Left renal pelvis (tissue), 4 donors: Measurements from ENCODE around the gene SPARC. TPM values are rescaled to one million over a fixed set of nuclear protein-coding genes. Genes with fewer than 3 reads are reported as not detected.
"Not testable (repeated sequence)": the region's sequence is repeated elsewhere in the genome, so short reads cannot be mapped to it uniquely, and the experiment has no call there.

Source experiments
- DNase-seq, 4 donors: peaks; one replicate each; pipeline ENCODE4 v3.0.0-alpha.2; 2013; ENCODE audit warnings: low read depth in 4 of 4, low spot score in 3 of 4
- polyA plus RNA-seq, 4 donors: library from polyadenylated mRNA; unstranded; fragments of 120-200 nt; gene quantifications; one replicate each; pipeline ENCODE4 v1.2.1, GENCODE V29; 2013; ENCODE audit not compliant: insufficient read length in 4 of 4

The SPARC gene
- polyA plus RNA-seq, 4 donors: 1,904 to 8,726 (median 2,831) TPM

DNA sequence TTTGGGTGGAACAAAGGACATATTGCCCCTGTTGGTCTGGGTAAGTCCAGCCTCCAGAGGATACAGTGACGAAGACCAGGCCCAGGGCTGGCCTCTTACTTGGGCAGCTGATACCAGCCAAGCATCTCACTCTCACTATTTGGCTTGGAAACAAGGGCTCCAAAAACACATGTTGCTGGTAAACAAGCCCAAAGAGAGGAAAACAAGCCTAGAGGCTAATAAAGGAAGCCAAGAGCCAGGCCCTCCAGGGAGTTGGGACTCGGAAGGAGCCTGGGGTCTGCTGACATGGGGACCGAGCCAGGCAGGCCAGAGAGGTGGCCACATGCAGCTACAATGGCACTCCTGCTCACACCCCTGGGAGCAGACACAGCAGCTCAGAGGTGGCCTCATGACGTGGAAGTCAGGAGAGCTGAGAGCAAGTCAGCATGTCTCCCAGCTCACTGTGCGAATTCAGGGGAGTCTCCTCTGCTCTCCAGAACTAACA, 5.7 kb downstream of the SPARC start:
- no peak for DNase-seq

DNA sequence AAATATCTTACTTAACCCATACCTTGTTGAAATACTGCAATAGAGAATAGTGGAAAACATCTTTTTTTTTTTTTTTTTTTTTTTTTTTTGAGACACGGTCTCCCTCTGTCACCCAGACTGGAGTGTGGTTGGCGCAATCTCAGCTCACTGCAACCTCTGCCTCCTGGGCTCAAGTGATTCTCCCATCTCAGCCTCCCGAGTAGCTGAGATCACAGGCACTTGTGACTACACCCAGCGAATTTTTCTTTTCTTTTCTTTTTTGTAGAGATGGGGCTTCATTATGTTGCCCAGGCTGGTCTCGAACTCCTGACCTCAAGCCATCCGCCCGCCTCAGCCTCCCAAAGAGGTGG, 6.6 kb downstream of the SPARC start:
- not testable (repeated sequence) for DNase-seq

DNA sequence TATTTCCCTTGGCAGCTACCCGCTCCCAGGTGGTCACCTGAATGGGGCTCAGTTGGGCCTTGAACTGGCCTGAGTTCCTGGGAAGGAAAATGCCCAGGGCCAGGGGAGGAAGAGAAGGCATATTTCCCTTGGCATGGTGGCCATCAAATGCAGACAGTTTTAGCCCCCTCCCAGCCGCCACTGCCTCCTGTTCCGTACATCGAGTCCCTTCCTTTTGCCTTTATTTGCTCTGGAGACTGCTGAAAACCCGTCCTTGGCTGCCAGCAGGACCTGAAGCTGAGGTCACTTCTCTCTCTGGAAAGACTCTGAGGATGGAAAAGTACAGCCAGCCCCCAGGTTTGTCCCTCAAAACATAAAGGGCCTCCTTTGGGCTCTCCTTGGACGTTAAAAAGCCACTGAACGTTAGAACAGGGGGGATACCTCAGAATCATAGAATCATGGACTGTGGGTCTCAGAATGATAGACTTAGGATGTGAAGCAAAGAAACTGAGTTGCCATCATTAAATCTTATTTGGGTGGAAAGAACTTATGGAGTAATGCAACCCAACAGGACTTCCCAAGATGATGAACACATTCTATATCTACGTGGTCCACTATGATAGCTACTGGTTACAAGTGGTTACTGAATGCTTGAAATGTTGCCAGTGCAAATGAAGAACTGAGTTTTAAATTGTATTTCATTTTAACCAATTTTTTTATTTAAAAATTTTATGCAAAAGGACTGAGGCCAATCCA, 7.1 kb downstream of the SPARC start:
- no peak for DNase-seq

DNA sequence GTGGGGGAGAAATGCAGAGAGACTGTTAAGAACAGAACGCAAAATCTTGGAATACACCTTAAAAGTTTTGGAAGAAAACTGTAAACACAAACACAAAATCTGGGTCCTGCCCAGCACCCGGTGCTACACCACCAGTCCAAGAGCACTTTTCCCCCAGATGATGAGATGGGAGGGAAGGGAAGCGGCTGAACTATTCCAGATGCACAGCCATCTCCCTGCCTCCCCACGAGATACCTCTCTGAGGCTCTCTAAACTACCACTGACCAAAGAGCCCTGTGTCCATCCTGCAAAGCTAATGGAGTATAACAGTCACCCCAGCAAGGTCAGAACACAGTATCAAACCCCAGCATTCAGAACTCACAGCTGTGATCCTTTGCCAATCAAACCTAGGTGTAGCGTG, 8.0 kb downstream of the SPARC start:
- DNase-seq: no peak

DNA sequence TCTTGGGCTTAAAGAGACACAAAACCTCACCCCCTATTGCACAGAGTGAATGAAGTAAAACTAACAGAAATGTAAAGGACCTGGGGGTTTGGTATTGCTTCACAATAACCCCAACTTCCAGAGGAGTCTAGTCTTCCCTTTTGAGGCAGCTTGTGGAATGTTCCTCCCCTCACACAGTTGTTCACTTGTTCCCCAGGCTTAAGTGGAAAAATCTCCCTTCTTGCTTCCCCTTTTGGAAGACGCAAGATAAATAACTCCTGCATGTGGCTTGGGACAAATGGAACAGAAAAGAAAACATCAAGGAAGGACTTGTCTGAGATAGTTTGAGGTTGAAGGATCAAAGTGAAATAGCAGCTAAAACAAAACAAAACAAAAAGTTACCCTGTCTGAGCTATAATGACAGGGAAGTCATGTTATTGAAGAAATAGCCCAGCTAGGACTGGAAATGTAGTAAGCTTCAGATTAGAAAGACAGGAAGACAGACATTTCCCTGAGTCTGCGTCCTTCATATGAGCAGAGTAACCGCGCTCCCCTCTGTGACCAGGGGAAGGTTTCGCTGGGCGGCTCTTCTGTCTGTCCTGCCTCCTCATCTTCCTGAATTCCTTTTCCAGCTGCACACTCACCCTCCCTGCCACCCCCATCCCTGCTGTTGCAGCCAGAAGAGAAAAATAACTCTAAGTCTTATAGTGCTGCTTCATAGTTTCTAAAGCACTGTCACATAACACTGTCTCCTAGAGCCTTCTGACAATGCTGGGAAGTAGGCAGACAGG, 8.8 kb downstream of the SPARC start:
- DNase-seq: no peak

DNA sequence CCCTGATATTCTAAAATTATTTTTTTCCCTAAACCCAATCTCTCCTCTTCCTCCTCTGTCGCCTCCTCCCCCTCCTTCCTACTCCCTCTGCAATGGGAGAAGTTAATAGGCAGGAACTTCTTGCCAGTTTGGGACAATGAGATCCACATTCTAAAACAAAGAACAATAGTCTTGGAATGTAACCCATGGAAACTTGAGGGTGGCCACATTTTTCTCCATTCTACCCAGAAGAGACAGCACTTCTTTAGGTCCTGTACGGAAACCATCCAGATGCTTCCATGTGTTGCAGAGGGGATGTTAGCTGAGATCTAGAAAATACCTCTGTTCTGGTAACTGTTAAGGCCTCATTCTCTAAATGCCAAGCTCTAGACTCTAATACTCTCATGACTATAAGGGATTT, 10.0 kb downstream of the SPARC start:
- no peak for DNase-seq

DNA sequence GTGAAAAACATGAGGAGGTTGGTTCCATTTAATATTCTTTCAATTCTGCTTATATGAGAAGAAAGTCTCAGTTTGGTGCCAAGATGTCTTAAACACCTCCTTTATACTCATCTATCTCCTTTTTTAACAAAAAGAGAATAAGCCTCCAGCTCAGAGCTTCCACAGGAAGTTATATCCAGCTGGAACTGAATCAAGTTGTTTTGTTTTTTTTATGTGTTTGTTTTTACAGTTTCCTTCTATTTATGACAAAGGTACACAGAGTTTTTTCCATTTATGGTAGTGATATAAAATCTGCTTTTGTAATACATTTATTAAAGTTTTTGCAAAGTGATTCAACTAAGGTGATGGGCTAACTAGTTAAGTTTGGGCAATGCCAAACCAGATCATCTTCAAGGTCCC, 10.4 kb downstream of the SPARC start:
- DNase-seq: no peak

DNA sequence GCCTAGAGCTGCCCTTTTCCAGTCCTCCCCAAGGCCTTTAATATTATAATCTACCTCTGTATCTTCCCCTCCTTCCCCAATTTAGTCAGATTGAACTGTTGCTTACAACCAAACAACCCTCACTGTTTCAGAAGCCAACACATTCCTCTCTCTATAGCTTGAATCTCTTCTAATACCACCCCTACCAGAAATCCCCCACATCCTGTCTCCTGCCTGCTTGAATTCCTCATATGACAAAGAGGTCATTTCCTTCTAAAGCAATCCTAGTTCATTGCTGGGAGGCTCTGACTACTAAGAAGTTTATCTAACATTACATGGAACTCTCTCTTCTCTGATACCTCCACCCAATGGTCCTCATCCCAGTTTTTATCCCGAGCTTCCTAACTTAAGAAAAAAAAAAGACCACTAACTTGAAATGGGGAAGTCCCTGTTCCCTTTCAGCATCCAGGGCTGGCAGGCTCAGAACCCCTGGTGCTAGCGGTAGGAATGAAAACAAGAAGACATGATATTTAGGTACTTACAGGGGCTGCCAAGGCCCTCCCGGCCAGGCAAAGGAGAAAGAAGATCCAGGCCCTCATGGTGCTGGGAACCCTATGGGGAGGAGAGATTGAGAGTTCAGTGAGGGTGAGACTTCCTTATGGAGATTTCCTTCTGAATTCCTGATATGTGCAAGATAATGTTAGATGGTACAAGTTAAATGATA, 11.0 kb downstream of the SPARC start:
- DNase-seq: no peak

DNA sequence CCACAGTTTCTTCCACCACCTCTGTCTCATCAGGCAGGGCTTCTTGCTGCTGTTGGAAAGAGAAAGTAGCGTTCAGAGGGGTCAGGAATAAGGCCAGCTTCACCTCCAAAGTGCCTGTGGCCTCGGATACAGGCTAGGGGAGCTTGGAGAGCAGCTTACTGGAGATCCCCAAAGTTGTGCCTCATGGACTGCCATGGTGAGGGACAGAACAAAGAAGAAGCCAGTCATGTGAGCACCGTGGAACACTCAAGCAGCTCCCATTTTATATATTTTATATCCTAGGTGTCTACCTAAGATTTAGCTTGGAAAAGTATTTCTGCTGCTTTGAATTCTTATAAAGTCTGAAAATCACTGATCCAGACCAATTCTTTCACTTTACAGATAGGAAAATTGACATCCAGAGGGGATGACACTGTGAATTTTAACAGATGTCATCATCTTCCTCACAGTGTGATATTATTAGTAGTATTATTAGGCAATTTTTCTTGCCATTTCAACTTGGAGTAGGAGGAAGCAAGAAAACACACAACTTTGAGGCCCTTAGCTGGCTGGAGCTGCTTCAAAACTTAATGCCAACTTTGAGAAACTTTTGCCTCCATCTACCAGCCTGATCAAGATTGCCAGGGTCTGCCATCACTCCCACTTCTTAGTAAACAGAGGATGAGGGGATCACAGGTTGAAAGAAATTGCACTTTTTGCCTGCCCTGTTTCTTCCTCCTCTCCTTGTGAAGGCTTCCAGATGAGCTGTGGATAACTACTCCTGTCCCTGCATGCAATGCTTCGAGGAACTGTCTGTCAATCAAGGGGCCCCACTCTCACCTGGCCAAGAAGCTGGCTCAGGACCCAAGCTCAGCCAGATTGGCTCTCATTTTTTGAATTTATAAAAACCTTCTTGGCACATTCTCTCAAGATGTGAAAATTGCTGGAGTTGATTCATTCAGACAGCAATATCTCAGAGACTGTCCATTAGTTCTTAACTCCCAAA, 11.8 kb downstream of the SPARC start:
- DNase-seq: no peak

DNA sequence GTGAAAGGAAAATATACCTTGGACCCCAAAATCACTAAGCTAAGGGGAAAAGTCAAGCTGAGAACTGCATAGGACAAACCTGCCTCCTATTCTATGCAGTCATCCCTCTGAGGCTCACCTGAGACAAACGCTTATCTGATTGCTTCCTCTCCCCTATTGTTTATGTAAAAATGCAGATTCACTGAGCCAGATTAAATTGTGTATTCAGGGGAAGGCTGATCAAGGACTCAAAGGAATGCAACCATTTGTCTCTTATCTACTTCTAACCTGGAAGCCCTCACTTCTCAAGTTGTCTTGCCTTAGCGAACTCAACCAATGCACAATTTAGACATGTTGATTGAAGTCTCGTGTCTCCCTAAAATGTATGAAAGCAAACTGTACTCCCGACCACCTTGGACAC, 13.3 kb downstream of the SPARC start:
- no peak for DNase-seq

DNA sequence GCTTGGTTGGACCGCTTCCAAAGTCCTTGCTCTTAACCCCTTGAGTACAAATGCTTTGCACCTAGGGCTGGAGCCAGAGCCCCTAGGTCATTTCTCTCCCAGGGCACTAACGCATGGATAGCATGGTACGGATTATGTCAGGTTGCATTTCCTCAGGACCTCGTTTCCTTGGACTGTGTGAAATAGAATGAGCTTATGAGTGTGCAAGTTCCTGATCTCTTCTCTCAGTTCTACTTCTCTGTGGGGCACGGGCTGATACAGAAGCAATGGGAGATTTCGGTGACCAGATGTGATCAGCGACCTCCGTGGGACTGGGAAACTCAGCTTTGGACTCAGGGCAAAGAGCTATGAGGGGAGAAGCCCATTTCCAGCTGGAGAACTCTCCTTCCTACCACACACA, 14.2 kb downstream of the SPARC start:
- no peak for DNase-seq

DNA sequence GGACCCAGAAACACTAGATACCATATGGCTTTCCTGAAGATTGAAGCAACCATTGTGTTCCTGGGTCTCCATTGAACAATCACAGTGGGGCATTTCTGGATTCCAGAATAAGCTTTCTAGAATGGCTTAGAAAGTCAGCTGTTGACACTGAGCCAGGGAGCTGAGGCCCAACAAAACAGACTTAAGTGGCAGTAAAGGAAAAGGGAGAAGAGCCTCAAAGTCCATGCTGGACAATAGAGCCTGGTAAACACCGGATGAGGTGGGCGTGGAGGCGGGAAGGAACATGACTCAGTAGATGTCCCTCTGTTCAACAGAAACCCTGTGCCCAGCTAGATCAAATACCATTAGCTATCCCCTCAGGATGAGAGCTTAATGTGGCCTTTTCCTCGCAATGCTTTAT, 14.8 kb downstream of the SPARC start:
- no peak for DNase-seq

DNA sequence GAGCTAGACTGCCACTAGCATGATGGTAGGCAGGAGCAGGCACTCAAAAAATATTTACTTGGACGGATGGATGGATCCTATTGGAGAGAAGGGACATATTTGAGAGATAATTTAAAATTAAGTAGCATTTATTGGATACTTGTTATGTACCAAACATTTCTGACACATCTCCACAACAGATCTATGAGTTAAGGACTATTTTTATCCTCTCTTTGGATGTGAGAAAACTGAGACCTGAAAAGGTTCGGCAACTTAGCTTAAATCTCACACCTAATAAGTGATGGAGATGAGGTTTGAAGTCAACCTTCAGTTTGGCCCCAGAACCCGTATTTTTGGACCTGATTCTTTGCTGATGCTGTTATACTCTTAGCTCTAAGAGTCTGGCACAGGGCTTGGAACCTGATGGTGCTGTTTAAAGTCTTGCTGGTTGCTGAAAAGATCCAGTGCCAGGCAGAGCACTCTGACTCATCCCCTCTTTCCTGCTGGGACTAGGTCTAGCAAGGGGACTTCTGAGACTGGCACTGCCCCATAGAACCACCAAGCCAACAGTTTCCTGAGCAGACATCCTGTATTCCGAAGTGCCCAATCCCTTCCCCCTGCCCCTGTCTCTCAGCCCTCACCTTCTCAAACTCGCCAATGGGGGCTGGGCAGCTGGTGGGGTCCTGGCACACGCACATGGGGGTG, 15.6 kb downstream of the SPARC start:
- no peak for DNase-seq

DNA sequence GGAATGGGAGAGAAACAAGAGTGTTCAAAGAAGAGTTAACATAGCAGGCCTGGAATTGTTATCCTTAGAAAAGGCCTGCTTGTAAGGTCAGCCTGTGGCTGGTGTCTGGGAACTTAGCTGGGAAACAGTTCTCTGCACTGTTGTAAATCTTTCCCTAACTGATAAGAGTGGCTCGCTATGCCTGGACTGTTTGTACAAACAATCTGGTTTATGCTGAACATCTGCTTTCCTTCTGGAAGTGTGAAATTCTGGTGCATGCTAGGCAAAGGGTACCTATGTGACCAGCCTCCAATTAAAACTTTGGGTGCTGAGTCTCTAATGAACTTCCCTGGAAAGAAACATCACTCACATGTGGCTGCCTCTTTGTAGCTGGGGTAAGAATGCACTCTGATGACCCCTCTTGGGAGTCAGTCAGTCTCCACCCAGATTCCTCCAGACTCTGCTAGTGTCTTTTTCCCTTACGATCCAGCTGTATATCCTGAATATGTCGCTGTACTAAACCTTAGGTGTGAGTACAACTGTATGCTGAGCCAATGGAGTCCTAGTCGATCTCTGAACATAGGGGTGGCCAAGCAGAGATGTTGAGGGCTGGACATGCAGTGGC, 16.5 kb downstream of the SPARC start:
- no peak for DNase-seq

DNA sequence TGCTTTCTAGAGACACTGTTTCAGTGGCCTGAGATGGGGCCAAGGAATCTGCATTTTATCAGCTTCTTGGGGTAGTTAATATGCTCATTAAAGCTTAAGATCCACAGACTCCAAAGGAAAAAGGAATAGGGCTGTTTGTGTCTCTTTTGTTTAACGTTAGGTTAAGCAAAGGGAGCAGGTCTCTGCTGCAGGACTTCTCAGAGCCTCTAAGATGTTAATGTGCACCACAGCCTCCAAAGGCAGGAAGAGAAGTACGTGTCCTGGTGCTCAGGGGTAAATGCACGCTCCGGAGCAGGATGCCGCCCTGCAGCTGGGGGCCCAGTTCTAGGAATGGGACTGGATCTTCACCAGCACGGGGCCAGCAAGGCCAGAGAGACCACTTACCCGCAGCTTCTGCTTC, 19.6 kb downstream of the SPARC start:
- DNase-seq: no peak

DNA sequence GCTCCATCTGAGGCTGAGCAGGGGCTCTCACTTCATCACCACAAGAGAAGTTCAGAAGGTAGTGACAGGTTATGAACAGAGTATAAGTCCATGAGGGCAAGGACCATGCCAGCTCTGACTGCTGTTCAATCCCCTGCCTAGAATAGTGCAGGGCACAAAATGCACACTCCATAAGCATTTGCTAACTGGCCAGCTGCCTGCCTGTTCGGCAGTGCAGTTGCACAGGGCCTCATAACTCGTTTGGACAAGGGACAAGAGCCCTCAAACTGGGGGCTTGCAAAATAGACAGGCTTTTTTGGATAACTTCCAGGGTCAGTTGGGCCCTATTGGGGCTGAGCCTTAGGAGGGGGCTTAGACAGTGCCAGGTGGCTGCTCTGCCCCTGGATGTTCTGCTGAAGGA, 21.1 kb downstream of the SPARC start:
- DNase-seq: no peak

DNA sequence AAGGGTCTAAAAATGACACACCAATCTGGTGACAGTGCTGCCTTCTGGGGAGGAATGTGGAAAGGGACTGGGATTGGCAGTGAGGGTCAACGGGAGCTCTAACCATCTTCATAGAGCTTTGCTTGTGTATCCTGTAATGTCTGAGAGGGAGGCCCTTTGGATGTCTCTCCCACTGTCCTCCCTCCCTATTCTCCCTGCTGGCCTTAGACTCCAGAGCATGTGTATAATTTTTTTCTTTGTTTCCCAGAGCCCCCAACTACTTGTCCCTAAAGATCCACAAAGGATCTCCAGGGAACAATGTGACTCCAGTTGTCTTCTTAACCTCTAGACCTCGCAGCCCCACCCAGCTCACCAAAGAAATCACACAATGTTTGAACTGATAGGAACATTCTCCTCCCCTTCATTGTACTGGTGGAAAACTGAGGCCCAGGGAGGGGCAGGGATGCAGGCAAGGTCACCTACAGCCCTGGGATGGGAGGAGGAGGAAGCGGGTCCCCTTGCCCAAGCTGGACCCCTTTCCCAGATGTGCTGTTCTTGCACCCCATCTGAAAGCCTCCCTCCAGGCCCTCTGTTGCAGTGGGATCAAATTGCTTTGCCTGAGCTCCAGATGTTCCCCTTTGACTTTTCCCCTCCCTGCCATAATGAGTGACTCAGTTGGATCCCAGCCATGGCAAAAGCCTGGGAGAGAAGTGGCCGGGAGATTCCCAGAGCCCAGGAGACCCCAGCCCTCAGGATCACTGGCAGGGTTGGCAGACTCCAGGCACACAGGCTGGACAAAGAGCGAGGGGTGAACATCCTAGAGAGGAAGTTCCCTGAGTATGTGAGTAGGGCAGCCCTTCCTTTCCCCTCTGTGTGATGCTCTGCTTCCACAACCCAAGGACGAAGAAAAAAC, 21.8 kb downstream of the SPARC start:
- DNase-seq: no peak

DNA sequence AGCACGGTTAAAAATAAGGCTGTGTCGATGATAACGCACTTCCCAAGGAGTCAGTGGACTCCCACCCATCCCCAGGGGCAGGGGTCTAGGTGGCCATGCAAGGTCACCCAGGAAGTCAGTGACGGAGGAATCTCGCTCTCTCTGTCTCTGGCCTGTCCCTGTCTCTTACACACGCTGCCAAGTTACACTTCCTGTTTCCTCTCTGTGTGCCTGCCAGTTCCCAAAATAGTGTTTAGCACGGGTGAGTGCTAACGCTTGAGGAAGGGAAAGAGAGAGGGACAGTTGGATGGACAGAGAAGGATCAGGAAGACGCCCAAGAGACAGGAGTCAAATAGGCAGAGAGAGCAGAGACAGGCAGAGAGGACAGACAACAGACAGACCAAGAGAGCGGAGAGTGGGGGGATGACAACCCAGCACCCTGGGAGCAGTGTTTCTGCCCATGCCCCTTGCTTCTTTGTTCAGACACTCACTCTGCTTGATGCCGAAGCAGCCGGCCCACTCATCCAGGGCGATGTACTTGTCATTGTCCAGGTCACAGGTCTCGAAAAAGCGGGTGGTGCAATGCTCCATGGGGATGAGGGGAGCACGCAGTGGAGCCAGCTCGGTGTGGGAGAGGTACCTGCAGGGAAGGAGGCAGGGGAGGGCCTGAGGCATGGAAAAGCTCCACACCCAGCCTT, 23.0 kb downstream of the SPARC start:
- DNase-seq: no peak
